T-helper 17 cell (primary cell): ENCODE measurements around the gene TBCB. TPM values are rescaled to one million over a fixed set of nuclear protein-coding genes. Genes with fewer than 3 reads are reported as not detected.

ENCODE experiments used
- total RNA-seq, 4 donors: library from RNA in 2 of 4; stranded (reverse) in 2 of 4; gene quantifications; one replicate each; pipeline ENCODE4 v1.2.3 and lab custom pipeline; 2022 to 2026

The TBCB gene
- total RNA-seq, 2 donors from 2014 or later: 127 to 131 TPM

Other genes starting within 250 kb of the TBCB start
- gene APLP1, start 246.9 kb upstream of the TBCB start, total RNA-seq: not detected
- gene NFKBID, start 214.9 kb upstream of the TBCB start, total RNA-seq: 100 to 1,000 TPM; 128 to 140 TPM
- 10 to 100 TPM; 63.0 to 73.7 TPM for gene HCST, start 212.9 kb upstream of the TBCB start, total RNA-seq
- gene TYROBP, start 207.2 kb upstream of the TBCB start, total RNA-seq: 10 to 100 TPM in 1 of 2 donors, 1 to 10 TPM in 1; 5.9 to 16.7 TPM
- 1 to 10 TPM; 6.8 to 8.7 TPM for gene LRFN3, start 179.1 kb upstream of the TBCB start, total RNA-seq
- 1 to 10 TPM; 6.2 to 6.9 TPM for gene SDHAF1, start 120.3 kb upstream of the TBCB start, total RNA-seq
- 1 to 10 TPM; 1.8 to 2.0 TPM for gene SYNE4, start 106.7 kb upstream of the TBCB start, total RNA-seq
- 10 to 100 TPM; 33.3 to 34.2 TPM for gene ALKBH6, start 101.3 kb upstream of the TBCB start, total RNA-seq
- gene CLIP3, start 82.6 kb upstream of the TBCB start, total RNA-seq: 1 to 10 TPM; 3.8 TPM
- 1 to 10 TPM in 1 of 2 donors, under 1 TPM in 1; 0.60 to 1.8 TPM for gene THAP8, start 61.2 kb upstream of the TBCB start, total RNA-seq
- 1 to 10 TPM; 2.2 to 3.8 TPM for gene WDR62, start 60.6 kb upstream of the TBCB start, total RNA-seq
- gene OVOL3, start 4.3 kb upstream of the TBCB start, total RNA-seq: not detected
- gene POLR2I, start 593 bp upstream of the TBCB start, total RNA-seq: 10 to 100 TPM; 26.4 to 28.2 TPM
- 100 to 1,000 TPM; 323 to 327 TPM for gene CAPNS1, start 24.6 kb downstream of the TBCB start, total RNA-seq
- gene COX7A1, start 37.0 kb downstream of the TBCB start, total RNA-seq: not detected
- 1 to 10 TPM; 9.3 to 9.4 TPM for gene ZNF565, start 99.2 kb downstream of the TBCB start, total RNA-seq
- gene ZNF146, start 99.6 kb downstream of the TBCB start, total RNA-seq: 10 to 100 TPM; 23.8 to 29.5 TPM